Thyroid gland (tissue), 4 donors: ENCODE results near the gene KCNK1. TPM values are rescaled to one million over a fixed set of nuclear protein-coding genes. Genes with fewer than 3 reads are reported as not detected.

ENCODE experiments used
- DNase-seq, 2 donors: peaks; one replicate each; pipeline ENCODE4 v3.0.0-alpha.2; 2019
- H3K27ac ChIP-seq, 3 donors: fragments of 200-600 bp; sonication (generic); 1 replicate in 2 of 3; 2 replicates in 1 of 3; pipeline ENCODE4 v1.5.1; 2016 to 2019; ENCODE audit warnings: mild to moderate bottlenecking in 1 of 3, moderate library complexity in 1 of 3
- H3K27me3 ChIP-seq: fragments of 200-600 bp; sonication (generic); one replicate; pipeline ENCODE4 v1.5.1; 2019
- H3K36me3 ChIP-seq, 2 donors: fragments of 200-600 bp; sonication (generic); one replicate each; pipeline ENCODE4 v1.5.1; 2016 to 2019
- H3K4me1 ChIP-seq, 2 donors: fragments of 200-600 bp; sonication (generic); one replicate each; pipeline ENCODE4 v1.5.1; 2017 to 2019
- H3K4me3 ChIP-seq, 3 donors: fragments of 200-600 bp; sonication (generic); replicated peaks in 1 of 3; 1 replicate in 2 of 3; 2 replicates in 1 of 3; pipeline ENCODE4 v1.5.1; 2016; ENCODE audit warnings: mild to moderate bottlenecking in 1 of 3
- H3K9me3 ChIP-seq: fragments of 200-600 bp; sonication (generic); one replicate; pipeline ENCODE4 v1.5.1; 2017
- CTCF ChIP-seq, 6 experiments: fragments of 200-600 bp in 3 of 6; fragments of 450-650 bp in 3 of 6; sonication (generic) in 3 of 6; IDR thresholded peaks; one replicate each; pipeline ENCODE4 v1.5.1; 2016 to 2019; ENCODE audit warnings: antibody characterized with exemption in 6 of 6, mild to moderate bottlenecking in 2 of 6, inconsistent platforms in 1 of 6, moderate library complexity in 1 of 6
- POLR2A ChIP-seq, 2 donors: fragments of 450-650 bp; IDR thresholded peaks; one replicate each; pipeline ENCODE4 v1.6.1; 2017; ENCODE audit warnings: antibody characterized with exemption in 2 of 2, mild to moderate bottlenecking in 2 of 2, moderate library complexity in 1 of 2
- WGBS, 2 donors: methylation state at CpG; one replicate each; pipeline ENCODE4 v1.1.5; 2017; 5-methylcytosine and 5-hydroxymethylcytosine counted together
- intact Hi-C: fragments of 100-400 bp; cut with DNase I; formaldehyde crosslinking; loops from one replicate; pipeline ENCODE4 v1.15.1; 2023
- total RNA-seq, 4 donors: library from RNA; depleted of rRNA; stranded (reverse); fragments of >200 nt; gene quantifications; one replicate each; pipeline ENCODE4 v1.2.3, GENCODE V29; 2016

KCNK1 gene
- total RNA-seq, 4 donors from 2014 or later: 6.7 to 8.3 (median 7.6) TPM

DNA sequence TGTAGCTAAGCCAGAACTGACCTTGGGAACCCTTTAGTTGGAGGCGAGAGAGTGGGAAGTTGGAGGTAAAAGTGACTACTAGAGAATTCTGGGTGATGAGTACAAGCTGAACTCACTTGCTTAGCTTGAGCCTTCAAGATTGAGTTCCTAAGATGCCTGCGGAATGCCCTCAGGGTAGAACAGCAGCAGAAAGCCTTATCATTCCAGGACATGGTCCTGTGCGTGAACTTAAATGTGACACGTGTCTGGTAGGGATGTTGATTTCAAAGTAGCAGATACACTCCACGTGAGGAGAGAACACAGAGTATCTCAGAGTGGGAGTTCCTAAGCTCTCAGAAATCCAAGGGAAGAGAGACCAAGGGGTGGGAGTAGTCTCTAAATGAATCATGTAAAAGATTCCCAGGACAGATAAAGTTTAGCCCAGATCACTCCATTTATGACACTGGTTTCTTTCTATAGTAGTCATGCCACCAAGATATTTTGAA, 60.1 kb downstream of the KCNK1 start:
- Histone ChIP-seq H3K4me1 (no peaks in the 10 kb centered on the region), H3K9me3 (no peaks in the 10 kb centered on the region), H3K36me3 (no peaks in the 10 kb centered on the region), H3K27me3 (no peaks in the 10 kb centered on the region), H3K27ac (no peak overlapping the region), H3K4me3 (no peak overlapping the region)
- WGBS, 2 donors: 88 to 93% methylated on average over 5 of the region's 5 CpGs
- TF ChIP-seq POLR2A (IDR thresholded peaks at IDR 0.05): no peak
- no peak for TF ChIP-seq CTCF (IDR thresholded peaks at IDR 0.05)
- DNase-seq: no peak
- intact Hi-C loops: no loop called here

- 92 to 96% methylated on average over 2 of the region's 2 CpGs for WGBS, 2 donors
- intact Hi-C loops: no loop called here
These were observed 61.5 kb downstream of the KCNK1 start for GRCh38 chr1:233675446-233675845.

GRCh38 chr1:233675893-233676292, 62.0 kb downstream of the KCNK1 start:
- TF ChIP-seq CTCF (IDR thresholded peaks at IDR 0.05) (no peak), POLR2A (IDR thresholded peaks at IDR 0.05) (no peak)
- no peak overlapping the region for H3K27ac ChIP-seq
- no peaks in the 10 kb centered on the region for H3K27me3 ChIP-seq
- no peaks in the 10 kb centered on the region for H3K4me1 ChIP-seq
- intact Hi-C loops: no loop called here
- 96% methylated on average over 4 of the region's 4 CpGs for WGBS, 2 donors
- H3K36me3 ChIP-seq: no peaks in the 10 kb centered on the region
- H3K4me3 ChIP-seq: no peak overlapping the region
- DNase-seq: no peak
- no peaks in the 10 kb centered on the region for H3K9me3 ChIP-seq

More at GRCh38 chr1:233675446-233675845, 61.5 kb downstream of the KCNK1 start:
- H3K27me3 ChIP-seq: no peaks in the 10 kb centered on the region
- TF ChIP-seq POLR2A (IDR thresholded peaks at IDR 0.05) (no peak), CTCF (IDR thresholded peaks at IDR 0.05) (no peak)
- no peaks in the 10 kb centered on the region for H3K36me3 ChIP-seq
- H3K4me1 ChIP-seq: no peaks in the 10 kb centered on the region
- H3K4me3 ChIP-seq: no peak overlapping the region
- no peak overlapping the region for H3K27ac ChIP-seq
- no peak for DNase-seq
- H3K9me3 ChIP-seq: no peaks in the 10 kb centered on the region

DNA sequence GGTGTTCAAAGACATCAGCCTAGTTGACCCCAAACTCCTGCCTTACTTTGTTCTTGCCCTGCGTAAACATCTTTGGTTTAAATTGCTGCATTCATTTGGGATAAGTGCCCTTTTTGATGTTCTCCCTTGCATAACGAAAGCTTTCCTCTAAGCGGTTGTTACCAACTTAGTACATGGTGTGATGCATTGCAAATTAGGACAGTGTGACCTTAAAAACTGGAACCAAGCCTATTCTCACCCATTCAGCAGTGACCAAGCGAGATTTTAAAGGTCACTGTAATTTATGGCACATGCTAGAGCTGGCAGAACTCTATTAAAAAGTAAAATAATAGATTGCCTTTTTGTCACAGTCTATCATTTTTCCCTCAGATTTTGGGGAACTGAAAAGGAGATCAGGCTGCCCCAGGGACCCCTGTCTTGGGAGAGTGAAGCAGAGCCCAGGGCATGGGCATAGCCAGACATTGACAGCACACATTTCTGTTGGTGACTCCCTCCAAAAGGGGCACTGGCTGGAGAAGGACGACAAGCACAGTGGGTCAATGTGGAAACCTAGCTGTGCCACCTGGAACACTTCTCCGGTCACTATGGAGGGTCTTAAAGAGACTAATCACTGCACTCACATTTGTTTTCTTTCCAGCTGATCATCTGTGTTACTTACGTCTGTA, 63.9 kb downstream of the KCNK1 start:
- H3K36me3 ChIP-seq: no peaks in the 10 kb centered on the region
- 81 to 82% methylated on average over 7 of the region's 7 CpGs for WGBS, 2 donors
- no peaks in the 10 kb centered on the region for H3K4me1 ChIP-seq
- no peak for DNase-seq
- no peak for TF ChIP-seq CTCF (IDR thresholded peaks at IDR 0.05)
- no peak for TF ChIP-seq POLR2A (IDR thresholded peaks at IDR 0.05)
- no peaks in the 10 kb centered on the region for H3K9me3 ChIP-seq
- H3K27me3 ChIP-seq: no peaks in the 10 kb centered on the region
- intact Hi-C loops: no loop called here
- H3K4me3 ChIP-seq: no peak overlapping the region
- H3K27ac ChIP-seq: no peak overlapping the region

DNA sequence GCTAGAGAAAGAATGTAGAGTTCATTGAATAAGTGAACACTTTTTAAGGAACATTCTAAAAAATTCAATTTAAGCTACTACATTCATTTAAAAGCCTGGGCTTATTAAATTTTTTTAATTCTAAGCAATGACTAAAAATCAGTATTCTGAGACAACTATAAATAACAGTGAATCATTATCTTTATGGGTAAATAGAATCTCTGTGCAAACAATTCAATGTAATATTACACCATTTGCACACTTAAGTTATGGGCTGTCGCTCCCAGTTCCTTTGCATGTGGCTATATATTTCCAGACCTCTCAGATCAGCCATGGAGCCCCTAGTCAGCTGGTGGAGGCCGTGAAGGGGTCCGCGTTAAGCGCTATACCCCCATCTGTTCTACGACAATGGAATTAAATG, 65.1 kb downstream of the KCNK1 start:
- TF ChIP-seq CTCF (IDR thresholded peaks at IDR 0.05) (no peak), POLR2A (IDR thresholded peaks at IDR 0.05) (no peak)
- Histone ChIP-seq H3K4me3 (no peak overlapping the region), H3K27ac (no peak overlapping the region), H3K4me1 (no peaks in the 10 kb centered on the region), H3K27me3 (no peaks in the 10 kb centered on the region), H3K9me3 (no peaks in the 10 kb centered on the region), H3K36me3 (no peaks in the 10 kb centered on the region)
- no peak for DNase-seq
- intact Hi-C loops: no loop called here
- WGBS, 2 donors: 87 to 93% methylated on average over 6 of the region's 6 CpGs
